ENCODE measurements around the gene ENO3. TPM values are rescaled to one million over a fixed set of nuclear protein-coding genes. Genes with fewer than 3 reads are reported as not detected.
A peak's percentile ranks its signal among the peaks of the same experiment; 100 is the strongest.

Gene ENO3
- total RNA-seq, 1 experiment from 2014 or later, result 24.6 TPM

DNA sequence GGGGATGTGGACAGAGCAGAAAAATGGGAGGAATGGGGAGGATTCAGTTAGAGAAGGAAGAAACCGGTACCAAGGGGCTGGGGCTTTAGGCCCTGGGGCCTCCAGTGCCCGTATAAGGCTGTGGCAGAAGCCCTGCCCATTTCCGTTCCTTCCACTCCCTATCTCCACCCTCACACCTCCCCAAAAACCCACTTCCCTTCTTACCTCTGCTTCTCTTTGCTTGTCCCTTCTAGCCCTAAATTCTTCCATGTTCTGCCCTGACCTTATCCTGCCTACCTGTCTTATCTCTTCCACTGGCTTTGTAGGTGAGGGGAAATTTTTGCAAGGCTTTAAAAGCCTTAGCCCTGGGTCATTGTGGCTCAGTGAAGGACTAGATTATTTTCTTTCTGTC is 6.8 kb upstream of the ENO3 start (continued):
- TF ChIP-seq SRF (IDR thresholded peaks at IDR 0.05; ENCODE audit: low read depth) (no peak), EGR1 (IDR thresholded peaks at IDR 0.05; ENCODE audit: low read depth) (no peak), YY1 (IDR thresholded peaks at IDR 0.05; ENCODE audit: extremely low read depth, insufficient replicate concordance, low read depth, low read length) (no peak)
- TF ChIP-seq, protein P1, sequence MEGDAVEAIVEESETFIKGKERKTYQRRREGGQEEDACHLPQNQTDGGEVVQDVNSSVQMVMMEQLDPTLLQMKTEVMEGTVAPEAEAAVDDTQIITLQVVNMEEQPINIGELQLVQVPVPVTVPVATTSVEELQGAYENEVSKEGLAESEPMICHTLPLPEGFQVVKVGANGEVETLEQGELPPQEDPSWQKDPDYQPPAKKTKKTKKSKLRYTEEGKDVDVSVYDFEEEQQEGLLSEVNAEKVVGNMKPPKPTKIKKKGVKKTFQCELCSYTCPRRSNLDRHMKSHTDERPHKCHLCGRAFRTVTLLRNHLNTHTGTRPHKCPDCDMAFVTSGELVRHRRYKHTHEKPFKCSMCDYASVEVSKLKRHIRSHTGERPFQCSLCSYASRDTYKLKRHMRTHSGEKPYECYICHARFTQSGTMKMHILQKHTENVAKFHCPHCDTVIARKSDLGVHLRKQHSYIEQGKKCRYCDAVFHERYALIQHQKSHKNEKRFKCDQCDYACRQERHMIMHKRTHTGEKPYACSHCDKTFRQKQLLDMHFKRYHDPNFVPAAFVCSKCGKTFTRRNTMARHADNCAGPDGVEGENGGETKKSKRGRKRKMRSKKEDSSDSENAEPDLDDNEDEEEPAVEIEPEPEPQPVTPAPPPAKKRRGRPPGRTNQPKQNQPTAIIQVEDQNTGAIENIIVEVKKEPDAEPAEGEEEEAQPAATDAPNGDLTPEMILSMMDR (IDR thresholded peaks at IDR 0.05 in 2 of 3, conservative IDR thresholded peaks at IDR 0.05 in 1 of 3; ENCODE audit: borderline replicate concordance in 1 of 3, insufficient read depth in 1 of 3, low read depth in 2 of 3, low read length in 2 of 3), result no peak

DNA sequence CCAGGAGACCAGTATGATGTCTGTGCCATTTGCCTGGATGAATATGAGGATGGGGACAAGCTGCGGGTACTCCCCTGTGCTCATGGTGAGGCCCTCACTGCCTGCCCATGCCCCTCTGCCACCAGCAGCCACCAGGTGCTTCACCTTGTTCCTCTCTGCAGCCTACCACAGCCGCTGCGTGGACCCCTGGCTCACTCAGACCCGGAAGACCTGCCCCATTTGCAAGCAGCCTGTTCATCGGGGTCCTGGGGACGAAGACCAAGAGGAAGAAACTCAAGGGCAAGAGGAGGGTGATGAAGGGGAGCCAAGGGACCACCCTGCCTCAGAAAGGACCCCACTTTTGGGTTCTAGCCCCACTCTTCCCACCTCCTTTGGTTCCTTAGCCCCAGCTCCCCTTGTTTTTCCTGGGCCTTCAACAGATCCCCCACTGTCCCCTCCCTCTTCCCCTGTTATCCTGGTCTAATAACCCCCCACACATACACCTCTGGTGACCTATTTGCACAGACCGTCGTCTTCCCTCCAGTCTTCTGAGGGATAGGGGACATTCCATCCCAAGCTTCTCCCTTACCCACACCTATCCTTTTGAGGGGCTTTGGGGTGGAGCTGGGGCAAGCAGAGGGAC is 6.3 kb upstream of the ENO3 start:
- H2AFZ ChIP-seq (ENCODE audit: low read depth, low read length, poor library complexity, severe bottlenecking), result no peak overlapping the region
- H4K20me1 ChIP-seq (ENCODE audit: insufficient read depth), result peaks cover 12% of the 10 kb centered on the region; the same call in 1 of the 2 replicates
- H3K4me2 ChIP-seq (ENCODE audit: low read length), result peak overlapping the region; percentile 100
- peak overlapping the region; percentile 97 for H3K9ac ChIP-seq (ENCODE audit: low read length)
- H3K27ac ChIP-seq (ENCODE audit: low read depth, low read length), result peak overlapping the region; percentile 65
- TF ChIP-seq, protein P2, sequence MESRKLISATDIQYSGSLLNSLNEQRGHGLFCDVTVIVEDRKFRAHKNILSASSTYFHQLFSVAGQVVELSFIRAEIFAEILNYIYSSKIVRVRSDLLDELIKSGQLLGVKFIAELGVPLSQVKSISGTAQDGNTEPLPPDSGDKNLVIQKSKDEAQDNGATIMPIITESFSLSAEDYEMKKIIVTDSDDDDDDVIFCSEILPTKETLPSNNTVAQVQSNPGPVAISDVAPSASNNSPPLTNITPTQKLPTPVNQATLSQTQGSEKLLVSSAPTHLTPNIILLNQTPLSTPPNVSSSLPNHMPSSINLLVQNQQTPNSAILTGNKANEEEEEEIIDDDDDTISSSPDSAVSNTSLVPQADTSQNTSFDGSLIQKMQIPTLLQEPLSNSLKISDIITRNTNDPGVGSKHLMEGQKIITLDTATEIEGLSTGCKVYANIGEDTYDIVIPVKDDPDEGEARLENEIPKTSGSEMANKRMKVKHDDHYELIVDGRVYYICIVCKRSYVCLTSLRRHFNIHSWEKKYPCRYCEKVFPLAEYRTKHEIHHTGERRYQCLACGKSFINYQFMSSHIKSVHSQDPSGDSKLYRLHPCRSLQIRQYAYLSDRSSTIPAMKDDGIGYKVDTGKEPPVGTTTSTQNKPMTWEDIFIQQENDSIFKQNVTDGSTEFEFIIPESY (IDR thresholded peaks at IDR 0.05; ENCODE audit: extremely low read depth, insufficient replicate concordance, low read length), result no peak
- TF ChIP-seq SIN3A (IDR thresholded peaks at IDR 0.05; ENCODE audit: low read depth) (peak; percentile 21), CBX3 (IDR thresholded peaks at IDR 0.05; ENCODE audit: low read depth) (no peak), SP1 (IDR thresholded peaks at IDR 0.05; ENCODE audit: low read depth) (no peak), POLR2AphosphoS5 (IDR thresholded peaks at IDR 0.05; ENCODE audit: low read depth, low read length) (no peak), CEBPB (IDR thresholded peaks at IDR 0.05; ENCODE audit: low read depth) (no peak), EZH2phosphoT487 (IDR thresholded peaks at IDR 0.05; ENCODE audit: borderline replicate concordance) (no peak)
- TF ChIP-seq, protein P3, sequence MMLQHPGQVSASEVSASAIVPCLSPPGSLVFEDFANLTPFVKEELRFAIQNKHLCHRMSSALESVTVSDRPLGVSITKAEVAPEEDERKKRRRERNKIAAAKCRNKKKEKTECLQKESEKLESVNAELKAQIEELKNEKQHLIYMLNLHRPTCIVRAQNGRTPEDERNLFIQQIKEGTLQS (IDR thresholded peaks at IDR 0.05), result no peak
- H3K4me3 ChIP-seq (replicated peaks in 1 of 2; ENCODE audit: low read depth in 1 of 2, low read length in 2 of 2), result peak overlapping the region; percentile 96 to 97; a peak in 3 of 4 replicates
- ChIA-PET POLR2A (interaction anchor here (0.5 to 4.7 kb wide), 3 partner anchors 20 to 261 kb away, joined by 3 to 45 read pairs (median 3); partner anchors contain the start of gene SPAG7), CTCF (no interaction called here), RAD21 (ENCODE audit: low non-redundant PET in 1 of 2, low total read pairs in 2 of 2, uncharacterized antibody in 2 of 2, unreplicated experiment in 2 of 2) (no interaction called here)
- H3K36me3 ChIP-seq (ENCODE audit: control insufficient read depth in 1 of 2, insufficient read depth in 2 of 2, low read length in 2 of 2), result peaks cover 9 to 25% of the 10 kb centered on the region in 2 experiments; a peak in 2 of 4 replicates
- H3K79me2 ChIP-seq (ENCODE audit: insufficient read depth, low read length), result peaks cover 82% of the 10 kb centered on the region
- DNase-seq (ENCODE audit: low read depth, low spot score) (no peak), ATAC-seq (no peak)
- no peaks in the 10 kb centered on the region for H3K27me3 ChIP-seq (ENCODE audit: insufficient read depth, low read length)
- intact Hi-C loops (cut with micrococcal nuclease), result loop anchor here (1.0 to 5.0 kb wide), 2 partner anchors 43 to 118 kb away; partner anchors contain the start of gene CAMTA2
- BruUV-seq (replicated peaks), result no TSS peak
- peaks cover 28 to 57% of the 10 kb centered on the region in 2 experiments for H3K4me1 ChIP-seq (ENCODE audit: control insufficient read depth in 1 of 2, insufficient read depth in 2 of 2, low read length in 2 of 2)
- no peaks in the 10 kb centered on the region for H3K9me2 ChIP-seq (ENCODE audit: insufficient read depth)
- no peaks in the 10 kb centered on the region for H3K9me3 ChIP-seq (ENCODE audit: control insufficient read depth in 1 of 2, insufficient read depth in 1 of 2, low read depth in 1 of 2, low read length in 2 of 2)
